ENCODE measurements around the gene SDS. TPM values are rescaled to one million over a fixed set of nuclear protein-coding genes. Genes with fewer than 3 reads are reported as not detected.

The SDS gene
- total and polyA plus RNA-seq, 2 experiments from 2014 or later, result 0.57 TPM; not detected in 1

DNA sequence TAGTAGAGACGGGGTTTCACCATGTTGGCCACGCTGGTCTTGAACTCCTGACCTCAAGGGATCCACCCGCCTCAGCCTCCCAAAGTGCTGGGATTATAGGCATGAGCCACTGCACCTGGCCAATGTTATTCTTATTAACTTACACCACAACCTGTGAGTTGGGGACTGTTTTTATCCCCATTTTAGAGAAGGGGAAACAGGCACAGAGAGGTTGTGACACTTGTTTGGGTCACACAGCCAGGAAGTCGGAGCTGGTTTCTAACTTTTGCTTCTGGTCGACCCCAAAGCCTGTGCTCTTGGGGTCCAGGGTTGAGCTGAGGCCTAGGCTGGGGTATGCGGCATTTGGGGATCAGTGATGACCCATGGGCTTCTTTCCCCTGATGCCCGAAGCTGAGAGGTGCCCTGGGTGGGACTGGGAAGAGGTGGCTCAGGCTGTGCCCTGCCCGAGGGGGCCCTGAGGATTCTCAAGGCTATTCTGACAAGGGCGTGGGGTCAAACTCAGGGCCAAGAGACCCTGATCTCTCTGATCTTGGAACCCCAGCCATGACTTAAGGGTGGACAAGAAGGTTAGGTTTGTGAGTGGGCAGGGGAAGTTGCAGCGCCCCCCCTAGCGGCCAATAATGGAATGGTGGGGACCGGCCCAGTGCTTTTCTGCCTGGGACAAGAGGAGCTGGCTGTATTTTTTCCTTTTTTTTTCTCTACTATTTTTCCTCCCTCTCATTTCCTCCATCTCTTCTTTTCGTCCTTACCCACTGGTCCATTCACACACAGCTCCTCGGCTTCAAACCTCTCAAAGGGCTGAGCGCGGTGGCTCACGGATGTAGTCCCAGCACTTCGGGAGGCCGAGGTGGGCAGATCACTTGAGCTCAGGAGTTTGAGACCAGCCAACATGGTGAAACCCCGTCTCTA, 21.5 kb upstream of the SDS start (continued):
- TF ChIP-seq, protein P1, sequence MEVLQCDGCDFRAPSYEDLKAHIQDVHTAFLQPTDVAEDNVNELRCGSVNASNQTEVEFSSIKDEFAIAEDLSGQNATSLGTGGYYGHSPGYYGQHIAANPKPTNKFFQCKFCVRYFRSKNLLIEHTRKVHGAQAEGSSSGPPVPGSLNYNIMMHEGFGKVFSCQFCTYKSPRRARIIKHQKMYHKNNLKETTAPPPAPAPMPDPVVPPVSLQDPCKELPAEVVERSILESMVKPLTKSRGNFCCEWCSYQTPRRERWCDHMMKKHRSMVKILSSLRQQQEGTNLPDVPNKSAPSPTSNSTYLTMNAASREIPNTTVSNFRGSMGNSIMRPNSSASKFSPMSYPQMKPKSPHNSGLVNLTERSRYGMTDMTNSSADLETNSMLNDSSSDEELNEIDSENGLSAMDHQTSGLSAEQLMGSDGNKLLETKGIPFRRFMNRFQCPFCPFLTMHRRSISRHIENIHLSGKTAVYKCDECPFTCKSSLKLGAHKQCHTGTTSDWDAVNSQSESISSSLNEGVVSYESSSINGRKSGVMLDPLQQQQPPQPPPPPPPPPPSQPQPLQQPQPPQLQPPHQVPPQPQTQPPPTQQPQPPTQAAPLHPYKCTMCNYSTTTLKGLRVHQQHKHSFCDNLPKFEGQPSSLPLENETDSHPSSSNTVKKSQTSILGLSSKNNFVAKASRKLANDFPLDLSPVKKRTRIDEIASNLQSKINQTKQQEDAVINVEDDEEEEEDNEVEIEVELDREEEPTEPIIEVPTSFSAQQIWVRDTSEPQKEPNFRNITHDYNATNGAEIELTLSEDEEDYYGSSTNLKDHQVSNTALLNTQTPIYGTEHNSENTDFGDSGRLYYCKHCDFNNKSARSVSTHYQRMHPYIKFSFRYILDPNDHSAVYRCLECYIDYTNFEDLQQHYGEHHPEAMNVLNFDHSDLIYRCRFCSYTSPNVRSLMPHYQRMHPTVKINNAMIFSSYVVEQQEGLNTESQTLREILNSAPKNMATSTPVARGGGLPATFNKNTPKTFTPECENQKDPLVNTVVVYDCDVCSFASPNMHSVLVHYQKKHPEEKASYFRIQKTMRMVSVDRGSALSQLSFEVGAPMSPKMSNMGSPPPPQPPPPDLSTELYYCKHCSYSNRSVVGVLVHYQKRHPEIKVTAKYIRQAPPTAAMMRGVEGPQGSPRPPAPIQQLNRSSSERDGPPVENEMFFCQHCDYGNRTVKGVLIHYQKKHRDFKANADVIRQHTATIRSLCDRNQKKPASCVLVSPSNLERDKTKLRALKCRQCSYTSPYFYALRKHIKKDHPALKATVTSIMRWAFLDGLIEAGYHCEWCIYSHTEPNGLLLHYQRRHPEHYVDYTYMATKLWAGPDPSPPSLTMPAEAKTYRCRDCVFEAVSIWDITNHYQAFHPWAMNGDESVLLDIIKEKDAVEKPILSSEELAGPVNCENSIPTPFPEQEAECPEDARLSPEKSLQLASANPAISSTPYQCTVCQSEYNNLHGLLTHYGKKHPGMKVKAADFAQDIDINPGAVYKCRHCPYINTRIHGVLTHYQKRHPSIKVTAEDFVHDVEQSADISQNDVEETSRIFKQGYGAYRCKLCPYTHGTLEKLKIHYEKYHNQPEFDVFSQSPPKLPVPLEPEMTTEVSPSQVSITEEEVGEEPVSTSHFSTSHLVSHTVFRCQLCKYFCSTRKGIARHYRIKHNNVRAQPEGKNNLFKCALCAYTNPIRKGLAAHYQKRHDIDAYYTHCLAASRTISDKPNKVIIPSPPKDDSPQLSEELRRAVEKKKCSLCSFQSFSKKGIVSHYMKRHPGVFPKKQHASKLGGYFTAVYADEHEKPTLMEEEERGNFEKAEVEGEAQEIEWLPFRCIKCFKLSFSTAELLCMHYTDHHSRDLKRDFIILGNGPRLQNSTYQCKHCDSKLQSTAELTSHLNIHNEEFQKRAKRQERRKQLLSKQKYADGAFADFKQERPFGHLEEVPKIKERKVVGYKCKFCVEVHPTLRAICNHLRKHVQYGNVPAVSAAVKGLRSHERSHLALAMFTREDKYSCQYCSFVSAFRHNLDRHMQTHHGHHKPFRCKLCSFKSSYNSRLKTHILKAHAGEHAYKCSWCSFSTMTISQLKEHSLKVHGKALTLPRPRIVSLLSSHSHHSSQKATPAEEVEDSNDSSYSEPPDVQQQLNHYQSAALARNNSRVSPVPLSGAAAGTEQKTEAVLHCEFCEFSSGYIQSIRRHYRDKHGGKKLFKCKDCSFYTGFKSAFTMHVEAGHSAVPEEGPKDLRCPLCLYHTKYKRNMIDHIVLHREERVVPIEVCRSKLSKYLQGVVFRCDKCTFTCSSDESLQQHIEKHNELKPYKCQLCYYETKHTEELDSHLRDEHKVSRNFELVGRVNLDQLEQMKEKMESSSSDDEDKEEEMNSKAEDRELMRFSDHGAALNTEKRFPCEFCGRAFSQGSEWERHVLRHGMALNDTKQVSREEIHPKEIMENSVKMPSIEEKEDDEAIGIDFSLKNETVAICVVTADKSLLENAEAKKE (CRISPR knock-in tag; IDR thresholded peaks at IDR 0.05), result no peak
- TF ChIP-seq ZNF114 (CRISPR knock-in tag; IDR thresholded peaks at IDR 0.05) (no peak), JUNB (IDR thresholded peaks at IDR 0.05; ENCODE audit: unreplicated experiment) (no peak), EZH2 (IDR thresholded peaks at IDR 0.05; ENCODE audit: low read depth, unreplicated experiment) (no peak)

DNA sequence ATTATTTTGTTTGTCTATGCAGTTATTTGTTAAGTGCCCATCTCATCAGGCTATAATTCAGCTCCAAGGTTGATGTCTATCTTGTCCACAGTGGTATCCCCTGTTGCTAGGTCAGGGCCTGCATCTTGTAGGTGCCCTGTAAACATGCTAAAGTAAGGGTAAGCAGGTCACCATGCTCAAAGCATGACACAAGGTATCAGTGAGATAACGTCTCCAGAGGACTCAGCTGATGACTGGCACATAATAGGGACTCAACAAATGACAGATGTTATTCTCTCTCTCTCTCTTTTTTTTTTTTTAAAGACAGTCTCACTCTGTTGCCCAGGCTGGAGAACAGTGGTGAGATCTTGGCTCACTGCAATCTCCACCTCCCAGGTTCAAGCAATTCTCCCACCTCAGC, 20.8 kb upstream of the SDS start:
- no peaks in the 10 kb centered on the region for H3K79me2 ChIP-seq (replicated peaks; ENCODE audit: insufficient read depth)
- H3K9me3 Mint-ChIP-seq, result no peaks in the 10 kb centered on the region
- ATAC-seq, result no peak
- DNase-seq (ENCODE audit: low spot score), result no peak
- no peak overlapping the region for H3K4me3 ChIP-seq
- no peak overlapping the region for H3K4me3 Mint-ChIP-seq
- 0 out of 2 replicates have a peak, but pooled peaks cover 3% of the 10 kb centered on the region for H3F3A ChIP-seq (replicated peaks; ENCODE audit: low read depth)
- H3K27ac Mint-ChIP-seq, result no peak overlapping the region
- no peak overlapping the region for H3K27ac ChIP-seq (ENCODE audit: low read depth)
- no peaks in the 10 kb centered on the region for H3K27me3 ChIP-seq (ENCODE audit: insufficient read depth)
- no peaks in the 10 kb centered on the region for H3K36me3 Mint-ChIP-seq (ENCODE audit: low read depth)
- peaks cover 13% of the 10 kb centered on the region for H3K4me1 Mint-ChIP-seq
- H2AFZ ChIP-seq, result no peak overlapping the region
- no peaks in the 10 kb centered on the region for H4K20me1 ChIP-seq (replicated peaks; ENCODE audit: insufficient read depth)
- H3K4me1 ChIP-seq (ENCODE audit: insufficient read depth), result 0 out of 2 replicates have a peak, but pooled peaks cover 8% of the 10 kb centered on the region
- no peak overlapping the region for H3K4me2 ChIP-seq
- H3K36me3 ChIP-seq (ENCODE audit: insufficient read depth), result no peaks in the 10 kb centered on the region
- H3K9me2 ChIP-seq (ENCODE audit: insufficient read depth), result no peaks in the 10 kb centered on the region
- H3K27me3 Mint-ChIP-seq (ENCODE audit: insufficient read depth, low read depth, poor library complexity), result peaks cover 27% of the 10 kb centered on the region
- TF ChIP-seq EZH2 (IDR thresholded peaks at IDR 0.05; ENCODE audit: low read depth, unreplicated experiment) (no peak), ZNF114 (CRISPR knock-in tag; IDR thresholded peaks at IDR 0.05) (no peak), POLR2AphosphoS5 (IDR thresholded peaks at IDR 0.05; ENCODE audit: low read depth) (no peak), NANOG (IDR thresholded peaks at IDR 0.05; ENCODE audit: borderline replicate concordance) (no peak), STAT1 (IDR thresholded peaks at IDR 0.05; ENCODE audit: unreplicated experiment) (no peak), ZNF331 (CRISPR knock-in tag; IDR thresholded peaks at IDR 0.05; ENCODE audit: low read depth) (no peak)
- TF ChIP-seq, protein P2, sequence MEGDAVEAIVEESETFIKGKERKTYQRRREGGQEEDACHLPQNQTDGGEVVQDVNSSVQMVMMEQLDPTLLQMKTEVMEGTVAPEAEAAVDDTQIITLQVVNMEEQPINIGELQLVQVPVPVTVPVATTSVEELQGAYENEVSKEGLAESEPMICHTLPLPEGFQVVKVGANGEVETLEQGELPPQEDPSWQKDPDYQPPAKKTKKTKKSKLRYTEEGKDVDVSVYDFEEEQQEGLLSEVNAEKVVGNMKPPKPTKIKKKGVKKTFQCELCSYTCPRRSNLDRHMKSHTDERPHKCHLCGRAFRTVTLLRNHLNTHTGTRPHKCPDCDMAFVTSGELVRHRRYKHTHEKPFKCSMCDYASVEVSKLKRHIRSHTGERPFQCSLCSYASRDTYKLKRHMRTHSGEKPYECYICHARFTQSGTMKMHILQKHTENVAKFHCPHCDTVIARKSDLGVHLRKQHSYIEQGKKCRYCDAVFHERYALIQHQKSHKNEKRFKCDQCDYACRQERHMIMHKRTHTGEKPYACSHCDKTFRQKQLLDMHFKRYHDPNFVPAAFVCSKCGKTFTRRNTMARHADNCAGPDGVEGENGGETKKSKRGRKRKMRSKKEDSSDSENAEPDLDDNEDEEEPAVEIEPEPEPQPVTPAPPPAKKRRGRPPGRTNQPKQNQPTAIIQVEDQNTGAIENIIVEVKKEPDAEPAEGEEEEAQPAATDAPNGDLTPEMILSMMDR (conservative IDR thresholded peaks at IDR 0.05; ENCODE audit: low read depth in 2 of 2), result no peak
- TF ChIP-seq, protein P3, sequence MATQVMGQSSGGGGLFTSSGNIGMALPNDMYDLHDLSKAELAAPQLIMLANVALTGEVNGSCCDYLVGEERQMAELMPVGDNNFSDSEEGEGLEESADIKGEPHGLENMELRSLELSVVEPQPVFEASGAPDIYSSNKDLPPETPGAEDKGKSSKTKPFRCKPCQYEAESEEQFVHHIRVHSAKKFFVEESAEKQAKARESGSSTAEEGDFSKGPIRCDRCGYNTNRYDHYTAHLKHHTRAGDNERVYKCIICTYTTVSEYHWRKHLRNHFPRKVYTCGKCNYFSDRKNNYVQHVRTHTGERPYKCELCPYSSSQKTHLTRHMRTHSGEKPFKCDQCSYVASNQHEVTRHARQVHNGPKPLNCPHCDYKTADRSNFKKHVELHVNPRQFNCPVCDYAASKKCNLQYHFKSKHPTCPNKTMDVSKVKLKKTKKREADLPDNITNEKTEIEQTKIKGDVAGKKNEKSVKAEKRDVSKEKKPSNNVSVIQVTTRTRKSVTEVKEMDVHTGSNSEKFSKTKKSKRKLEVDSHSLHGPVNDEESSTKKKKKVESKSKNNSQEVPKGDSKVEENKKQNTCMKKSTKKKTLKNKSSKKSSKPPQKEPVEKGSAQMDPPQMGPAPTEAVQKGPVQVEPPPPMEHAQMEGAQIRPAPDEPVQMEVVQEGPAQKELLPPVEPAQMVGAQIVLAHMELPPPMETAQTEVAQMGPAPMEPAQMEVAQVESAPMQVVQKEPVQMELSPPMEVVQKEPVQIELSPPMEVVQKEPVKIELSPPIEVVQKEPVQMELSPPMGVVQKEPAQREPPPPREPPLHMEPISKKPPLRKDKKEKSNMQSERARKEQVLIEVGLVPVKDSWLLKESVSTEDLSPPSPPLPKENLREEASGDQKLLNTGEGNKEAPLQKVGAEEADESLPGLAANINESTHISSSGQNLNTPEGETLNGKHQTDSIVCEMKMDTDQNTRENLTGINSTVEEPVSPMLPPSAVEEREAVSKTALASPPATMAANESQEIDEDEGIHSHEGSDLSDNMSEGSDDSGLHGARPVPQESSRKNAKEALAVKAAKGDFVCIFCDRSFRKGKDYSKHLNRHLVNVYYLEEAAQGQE (IDR thresholded peaks at IDR 0.05; ENCODE audit: unreplicated experiment), result no peak
- TF ChIP-seq, protein P4, sequence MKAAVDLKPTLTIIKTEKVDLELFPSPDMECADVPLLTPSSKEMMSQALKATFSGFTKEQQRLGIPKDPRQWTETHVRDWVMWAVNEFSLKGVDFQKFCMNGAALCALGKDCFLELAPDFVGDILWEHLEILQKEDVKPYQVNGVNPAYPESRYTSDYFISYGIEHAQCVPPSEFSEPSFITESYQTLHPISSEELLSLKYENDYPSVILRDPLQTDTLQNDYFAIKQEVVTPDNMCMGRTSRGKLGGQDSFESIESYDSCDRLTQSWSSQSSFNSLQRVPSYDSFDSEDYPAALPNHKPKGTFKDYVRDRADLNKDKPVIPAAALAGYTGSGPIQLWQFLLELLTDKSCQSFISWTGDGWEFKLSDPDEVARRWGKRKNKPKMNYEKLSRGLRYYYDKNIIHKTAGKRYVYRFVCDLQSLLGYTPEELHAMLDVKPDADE (IDR thresholded peaks at IDR 0.05), result no peak

All from GM23338 (cell line).